CD14-positive monocyte (primary cell): ENCODE data around the gene OR6C74. TPM values are rescaled to one million over a fixed set of nuclear protein-coding genes. Genes with fewer than 3 reads are reported as not detected.

ENCODE experiments used
- DNase-seq, 3 donors: peaks; one replicate each; pipeline ENCODE4 v3.0.0-alpha.2; 2011 to 2022
- H2AFZ ChIP-seq: 2 replicates; pipeline ENCODE4 v1.6.0; 2012; ENCODE audit warnings: mild to moderate bottlenecking, low read depth, low read length, inconsistent platforms; ENCODE audit not compliant: insufficient read depth, poor library complexity, severe bottlenecking
- H3K27ac ChIP-seq, 2 donors: 1 replicate in 1 of 2; 2 replicates in 1 of 2; pipeline ENCODE4 v1.5.1; 2012 to 2013; ENCODE audit warnings: low read length in 2 of 2, control low read depth in 1 of 2, inconsistent platforms in 1 of 2, low read depth in 1 of 2, mild to moderate bottlenecking in 1 of 2
- H3K27me3 ChIP-seq, 2 donors: one replicate each; pipeline versions ENCODE4 v1.6.0 to v1.6.1; 2011 to 2013; ENCODE audit warnings: low read length in 2 of 2; ENCODE audit not compliant: control insufficient read depth in 2 of 2, insufficient read depth in 2 of 2
- H3K36me3 ChIP-seq, 2 donors: replicated peaks in 1 of 2; 1 replicate in 1 of 2; 2 replicates in 1 of 2; pipeline versions ENCODE4 v1.5.1 to v1.6.1; 2012 to 2013; ENCODE audit warnings: low read length in 2 of 2, control low read depth in 1 of 2, inconsistent platforms in 1 of 2, mild to moderate bottlenecking in 1 of 2; ENCODE audit not compliant: insufficient read depth in 2 of 2, control insufficient read depth in 1 of 2
- H3K4me1 ChIP-seq, 2 donors: 1 replicate in 1 of 2; 2 replicates in 1 of 2; pipeline versions ENCODE4 v1.5.1 to v1.6.1; 2012 to 2013; ENCODE audit warnings: low read length in 2 of 2, control low read depth in 1 of 2, inconsistent platforms in 1 of 2, mild to moderate bottlenecking in 1 of 2, moderate library complexity in 1 of 2; ENCODE audit not compliant: insufficient read depth in 2 of 2, control insufficient read depth in 1 of 2
- H3K4me2 ChIP-seq: replicated peaks from 2 replicates; pipeline ENCODE3; 2012; ENCODE audit warnings: low read length, moderate library complexity, mild to moderate bottlenecking; ENCODE audit not compliant: poor library complexity, severe bottlenecking; ENCODE audit errors: extremely low read depth
- H3K4me3 ChIP-seq, 3 experiments: fragments of 200-600 bp in 1 of 3; sonication (generic) in 1 of 3; replicated peaks in 1 of 3; 1 replicate in 2 of 3; 2 replicates in 1 of 3; pipeline ENCODE4 v1.5.1; 2011 to 2013; ENCODE audit warnings: low read length in 3 of 3, mild to moderate bottlenecking in 3 of 3, control low read depth in 2 of 3, low read depth in 2 of 3, inconsistent platforms in 1 of 3, moderate library complexity in 1 of 3
- H3K79me2 ChIP-seq: 2 replicates; pipeline ENCODE4 v1.6.0; 2012; ENCODE audit warnings: mild to moderate bottlenecking, control low read depth, inconsistent platforms, low read length, moderate library complexity; ENCODE audit not compliant: insufficient read depth
- H3K9ac ChIP-seq: 2 replicates; pipeline ENCODE4 v1.6.0; 2017; ENCODE audit warnings: low read length, mild to moderate bottlenecking; ENCODE audit not compliant: insufficient read depth, poor library complexity, severe bottlenecking
- H3K9me3 ChIP-seq, 2 donors: replicated peaks in 1 of 2; 1 replicate in 1 of 2; 2 replicates in 1 of 2; pipeline versions ENCODE4 v1.5.1 to v1.6.1; 2012 to 2013; ENCODE audit warnings: low read length in 2 of 2, control low read depth in 1 of 2; ENCODE audit not compliant: control insufficient read depth in 1 of 2, insufficient read depth in 1 of 2
- H4K20me1 ChIP-seq: 2 replicates; pipeline ENCODE4 v1.6.0; 2012; ENCODE audit warnings: mild to moderate bottlenecking, low read length, control low read depth, moderate library complexity; ENCODE audit not compliant: insufficient read depth
- H3K27ac Mint-ChIP-seq, 7 donors: one replicate each; pipeline ENCODE4 v1.8.0; 2020; ENCODE audit warnings: mild to moderate bottlenecking in 7 of 7, mixed read lengths in 7 of 7, moderate library complexity in 6 of 7, inconsistent platforms in 2 of 7
- H3K27me3 Mint-ChIP-seq, 3 donors: one replicate each; pipeline ENCODE4 v1.8.0; 2021 to 2022; ENCODE audit warnings: low read depth in 3 of 3, mild to moderate bottlenecking in 3 of 3, mixed read lengths in 3 of 3, moderate library complexity in 3 of 3, inconsistent platforms in 1 of 3
- H3K36me3 Mint-ChIP-seq, 2 donors: one replicate each; pipeline ENCODE4 v1.8.0; 2020; ENCODE audit warnings: mixed read lengths in 2 of 2, inconsistent platforms in 1 of 2, mild to moderate bottlenecking in 1 of 2
- H3K4me1 Mint-ChIP-seq: one replicate; pipeline ENCODE4 v1.8.0; 2020; ENCODE audit warnings: mild to moderate bottlenecking, mixed read lengths
- H3K4me3 Mint-ChIP-seq, 2 donors: one replicate each; pipeline ENCODE4 v1.8.0; 2020; ENCODE audit warnings: mild to moderate bottlenecking in 2 of 2, mixed read lengths in 2 of 2, moderate library complexity in 1 of 2
- H3K9me3 Mint-ChIP-seq, 7 donors: one replicate each; pipeline ENCODE4 v1.8.0; 2020 to 2022; ENCODE audit warnings: mixed read lengths in 7 of 7, mild to moderate bottlenecking in 6 of 7, moderate library complexity in 6 of 7, inconsistent platforms in 2 of 7
- CTCF ChIP-seq: fragments of 200-600 bp; IDR thresholded peaks from one replicate; pipeline ENCODE4 v1.8.0; 2022; ENCODE audit warnings: antibody characterized with exemption, mild to moderate bottlenecking
- WGBS: methylation state at CpG from one replicate; pipeline ENCODE4 v1.1.5; 2013; ENCODE audit warnings: missing lambda C conversion rate; ENCODE audit not compliant: insufficient coverage; 5-methylcytosine and 5-hydroxymethylcytosine counted together
- intact Hi-C, 2 donors: fragments of 100-400 bp; cut with micrococcal nuclease; formaldehyde crosslinking; loops; one replicate each; pipeline versions ENCODE4 v1.15.0 to v1.15.1; 2023
- polyA plus RNA-seq, 3 donors: library from polyadenylated mRNA; depleted of rRNA in 1 of 3; unstranded in 2 of 3; stranded (reverse) in 1 of 3; fragments of 300-500 nt in 2 of 3; fragments of >200 nt in 1 of 3; fragmentation: Illumina TruSeq in 2 of 3; gene quantifications; 1 replicate in 2 of 3; 2 replicates in 1 of 3; pipeline ENCODE4 v1.2.3, GENCODE V29; 2012 to 2021

OR6C74 gene
- polyA plus RNA-seq, 3 donors = not detected

GRCh38 chr12:55226523-55226922 lies 17.9 kb upstream of the OR6C74 start:
- H3K4me3 ChIP-seq = no peak overlapping the region
- TF ChIP-seq CTCF = no peak
- Mint-ChIP-seq H3K9me3 (no peaks in the 10 kb centered on the region), H3K4me1 (no peaks in the 10 kb centered on the region), H3K27ac (no peak overlapping the region), H3K4me3 (no peak overlapping the region), H3K36me3 (no peaks in the 10 kb centered on the region), H3K27me3 (peaks cover 0 to 4% (median 3%) of the 10 kb centered on the region in 3 donors)
- no peak overlapping the region for H3K9ac ChIP-seq
- DNase-seq = no peak
- H3K4me1 ChIP-seq = no peaks in the 10 kb centered on the region
- no peaks in the 10 kb centered on the region for H3K79me2 ChIP-seq
- H2AFZ ChIP-seq = no peak overlapping the region
- H4K20me1 ChIP-seq = no peaks in the 10 kb centered on the region
- H3K9me3 ChIP-seq = no peaks in the 10 kb centered on the region
- H3K4me2 ChIP-seq = no peak overlapping the region
- H3K27me3 ChIP-seq = no peaks in the 10 kb centered on the region
- no peaks in the 10 kb centered on the region for H3K36me3 ChIP-seq
- no peak overlapping the region for H3K27ac ChIP-seq
- no CpG with 5 or more reads among the region's 1 CpG for WGBS
- intact Hi-C loops = no loop called here

- DNase-seq = no peak
- H3K27me3 ChIP-seq = peaks cover 2 to 4% of the 10 kb centered on the region in 2 donors
- H3K9me3 ChIP-seq = no peaks in the 10 kb centered on the region
- no peak overlapping the region for H2AFZ ChIP-seq
- H3K4me3 Mint-ChIP-seq = no peak overlapping the region
- no peaks in the 10 kb centered on the region for H3K9me3 Mint-ChIP-seq
- H3K4me3 ChIP-seq = no peak overlapping the region
- H3K36me3 Mint-ChIP-seq = no peaks in the 10 kb centered on the region
- H3K4me1 ChIP-seq = no peaks in the 10 kb centered on the region
- no peak overlapping the region for H3K27ac ChIP-seq
- 28% methylated on average over 3 of the region's 3 CpGs for WGBS
- no peak for TF ChIP-seq CTCF
- no peaks in the 10 kb centered on the region for H3K4me1 Mint-ChIP-seq
- H3K4me2 ChIP-seq = no peak overlapping the region
- no peaks in the 10 kb centered on the region for H3K79me2 ChIP-seq
- no peak overlapping the region for H3K9ac ChIP-seq
- no peaks in the 10 kb centered on the region for H4K20me1 ChIP-seq
- no peak overlapping the region for H3K27ac Mint-ChIP-seq
- H3K27me3 Mint-ChIP-seq = peaks cover 3 to 7% (median 4%) of the 10 kb centered on the region in 3 donors
- no peaks in the 10 kb centered on the region for H3K36me3 ChIP-seq
- intact Hi-C loops = no loop called here
Measured at GRCh38 chr12:55227643-55228042, 16.8 kb upstream of the OR6C74 start.
